ENCODE results near the gene COPS7B.
A peak's percentile ranks its signal among the peaks of the same experiment; 100 is the strongest.
"Not testable (repeated sequence)": the region's sequence is repeated elsewhere in the genome, so short reads cannot be mapped to it uniquely, and the experiment has no call there.

COPS7B gene

GRCh38 chr2:231786177-231786916 is at the start of gene COPS7B:
COPS7B (plus strand) TSS chr2:231786445; CDS start chr2:231788571, 2,126 bp downstream.
- peak; percentile 82 for DNase-seq (ENCODE audit: low spot score)

GRCh38 chr2:231737761-231738160 is 48.5 kb upstream of the COPS7B start:
- DNase-seq (ENCODE audit: low spot score) = no peak

DNA sequence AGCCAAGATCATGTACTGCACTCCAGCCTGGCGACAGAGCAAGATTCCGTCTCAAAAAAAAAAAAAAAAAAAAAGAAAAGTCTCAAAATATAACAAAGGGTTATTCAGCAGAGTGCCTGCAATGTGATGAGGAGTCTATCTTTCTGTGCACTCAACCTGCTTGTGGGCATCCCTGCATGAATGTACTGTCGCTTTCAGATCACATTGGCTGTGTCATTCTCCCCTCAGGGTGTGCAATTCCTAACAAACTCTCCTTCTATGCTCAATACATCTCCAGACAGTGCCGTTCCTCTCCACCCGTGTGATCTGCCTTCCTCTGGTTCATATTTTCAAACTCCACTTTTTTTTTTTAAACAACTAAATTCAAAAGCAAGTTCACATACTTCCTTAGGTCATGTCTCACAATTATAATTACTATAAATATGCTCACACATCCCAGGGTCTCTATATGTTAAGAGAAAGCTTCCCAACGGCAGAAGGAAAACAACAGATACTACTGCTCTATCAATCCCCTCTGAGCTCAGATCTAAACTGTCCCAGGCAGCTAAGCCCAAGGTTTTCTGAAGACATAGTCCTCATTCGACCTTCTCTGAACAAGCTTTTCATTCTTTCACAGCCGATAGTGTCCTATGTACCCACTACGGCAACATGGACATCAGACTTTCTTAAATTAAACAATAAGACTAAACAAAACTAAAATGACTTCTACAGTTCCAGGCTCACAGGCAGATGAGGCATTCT is 42.7 kb upstream of the COPS7B start:
- no peak for DNase-seq (ENCODE audit: low spot score)

DNA sequence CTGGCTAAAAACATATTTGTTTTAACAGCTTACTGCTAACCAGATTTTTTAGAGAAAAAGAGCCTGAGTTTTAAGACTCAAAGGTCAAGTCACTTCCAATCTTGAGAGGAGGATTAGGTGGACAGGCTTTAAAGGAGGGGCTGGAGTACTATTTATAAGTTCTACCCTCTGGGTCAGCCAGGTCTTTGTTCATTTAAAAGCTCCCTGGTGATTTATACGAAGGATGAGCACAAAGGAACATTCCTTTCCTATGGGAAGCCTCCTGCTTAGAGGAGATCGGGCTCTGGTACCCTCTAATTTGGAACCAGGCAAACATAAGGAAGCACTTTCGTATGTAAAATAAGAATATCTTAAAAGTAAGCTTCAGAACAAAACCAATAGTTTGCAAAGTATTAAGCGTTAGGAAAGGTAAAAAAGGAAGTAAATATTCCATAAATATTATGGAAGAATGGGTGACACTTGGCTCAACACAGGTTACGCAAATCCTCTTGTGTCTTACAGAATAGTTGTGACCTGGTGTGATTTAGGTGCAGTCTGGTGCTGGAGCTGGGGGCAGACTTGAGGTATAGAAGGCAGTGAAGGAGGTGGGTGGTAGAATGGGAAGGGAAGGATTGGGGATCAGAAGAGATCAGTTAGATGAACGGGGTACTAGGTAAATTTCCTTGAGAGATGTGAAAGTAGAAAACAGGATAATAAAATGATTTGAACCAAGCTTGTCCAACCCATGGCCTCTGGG is 40.8 kb upstream of the COPS7B start:
- no peak for DNase-seq (ENCODE audit: low spot score)

DNA sequence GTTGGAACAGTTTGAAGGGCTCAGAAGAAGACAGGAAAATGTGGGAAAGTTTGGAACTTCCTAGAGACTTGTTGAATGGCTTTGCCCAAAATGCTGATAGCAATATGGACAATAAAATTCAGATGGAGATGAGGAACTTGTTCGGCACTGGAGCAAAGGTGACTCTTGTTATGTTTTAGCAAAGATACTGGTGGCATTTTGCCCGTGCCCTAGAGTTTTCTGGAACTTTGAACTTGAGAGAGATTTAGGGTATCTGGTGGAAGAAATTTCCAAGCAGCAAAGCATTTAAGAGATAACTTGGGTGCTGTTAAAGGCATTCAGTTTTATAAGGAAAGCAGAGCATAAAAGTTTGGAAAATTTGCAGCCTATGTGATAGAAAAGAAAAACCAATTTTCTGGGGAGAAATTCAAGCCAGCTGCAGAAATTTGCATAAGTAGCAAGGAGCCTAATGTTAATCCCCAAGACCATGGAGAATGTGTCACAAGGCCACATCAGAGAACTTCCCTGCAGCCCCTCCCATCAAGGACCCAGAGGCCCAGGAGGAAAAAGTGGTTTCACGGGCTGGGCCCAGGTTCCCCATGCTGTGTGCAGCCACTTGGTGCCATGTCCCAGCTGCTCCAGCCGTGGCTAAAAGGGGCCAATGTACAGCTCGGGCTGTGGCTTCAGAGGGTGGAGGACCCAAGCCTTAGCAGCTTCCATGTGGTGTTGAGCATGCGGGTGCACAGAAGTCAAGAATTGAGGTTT is 37.9 kb upstream of the COPS7B start:
- not testable (repeated sequence) for DNase-seq (ENCODE audit: low spot score)

DNA sequence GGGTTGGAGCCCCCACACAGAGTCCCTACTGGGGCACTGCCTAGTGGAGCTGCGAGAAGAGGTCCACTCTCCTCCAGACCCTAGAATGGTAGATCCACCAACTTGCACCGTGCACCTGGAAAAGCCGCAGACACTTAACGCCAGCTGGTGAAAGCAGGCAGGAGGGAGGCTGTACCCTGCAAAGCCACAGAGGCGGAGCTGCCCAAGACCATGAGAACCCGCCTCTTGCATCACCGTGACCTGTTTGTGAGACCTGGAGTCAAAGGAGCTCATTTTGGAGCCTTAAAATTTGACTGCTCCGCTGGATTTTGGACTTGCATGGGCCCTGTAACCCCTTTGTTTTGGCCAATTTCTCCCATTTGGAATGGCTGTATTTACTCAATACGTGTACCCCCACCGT is 37.2 kb upstream of the COPS7B start:
- not testable (repeated sequence) for DNase-seq (ENCODE audit: low spot score)

DNA sequence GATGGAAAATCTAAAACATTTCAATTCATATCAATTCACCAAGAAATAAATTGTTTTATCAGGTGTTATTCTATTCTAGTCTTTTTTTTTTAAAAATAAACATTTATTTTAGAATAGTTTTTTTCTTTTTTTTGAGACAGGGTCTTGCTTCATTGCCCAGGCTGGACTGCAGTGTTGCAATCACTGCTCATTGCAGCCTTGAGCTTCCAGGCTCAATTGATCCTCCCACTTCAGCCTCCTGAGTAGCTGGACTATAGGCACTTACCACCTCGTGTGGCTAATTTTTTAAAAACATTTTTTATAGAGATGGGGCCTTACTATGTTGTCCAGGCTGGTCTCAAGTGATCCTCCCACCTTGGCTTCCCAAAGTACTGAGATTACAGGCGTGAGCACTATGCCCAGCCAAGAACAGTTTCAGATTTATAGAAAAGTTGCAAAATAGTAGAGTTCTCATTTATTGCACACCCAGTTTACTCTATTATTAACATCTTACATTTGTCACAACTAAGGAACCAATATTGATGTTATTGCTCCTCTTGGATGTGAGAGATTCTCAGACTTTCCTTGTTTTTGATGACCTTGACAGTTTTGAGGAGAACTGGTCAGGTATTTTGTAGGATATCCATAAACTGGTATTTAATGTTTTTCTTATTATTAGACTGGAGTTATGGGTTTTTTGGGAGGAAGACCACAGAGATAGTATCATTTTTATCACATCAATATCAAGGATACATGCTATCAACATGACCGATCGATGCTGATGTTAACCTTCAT is 35.0 kb upstream of the COPS7B start:
- DNase-seq (ENCODE audit: low spot score) = no peak

GRCh38 chr2:231752061-231752460 is 34.2 kb upstream of the COPS7B start:
- no peak for DNase-seq (ENCODE audit: low spot score)

DNA sequence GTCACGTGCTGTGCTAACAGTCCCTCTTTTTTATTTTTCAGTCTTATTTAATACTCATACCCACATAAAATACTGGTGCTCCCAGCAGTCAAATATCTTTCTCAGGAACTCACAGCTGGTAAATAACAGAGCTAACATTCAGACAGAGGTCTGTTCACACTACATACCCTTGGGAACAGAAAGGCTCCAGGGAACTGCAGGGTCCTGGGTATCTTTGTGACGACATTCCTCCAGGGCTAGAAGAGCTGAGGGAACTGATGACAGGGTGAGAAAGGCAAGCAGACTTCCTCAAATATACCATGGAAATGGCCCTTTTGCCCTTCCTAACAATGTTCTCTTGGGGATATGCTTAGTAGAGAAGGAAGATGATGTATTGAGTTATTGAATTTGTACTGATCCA is 24.5 kb upstream of the COPS7B start:
- DNase-seq (ENCODE audit: low spot score) = no peak

DNA sequence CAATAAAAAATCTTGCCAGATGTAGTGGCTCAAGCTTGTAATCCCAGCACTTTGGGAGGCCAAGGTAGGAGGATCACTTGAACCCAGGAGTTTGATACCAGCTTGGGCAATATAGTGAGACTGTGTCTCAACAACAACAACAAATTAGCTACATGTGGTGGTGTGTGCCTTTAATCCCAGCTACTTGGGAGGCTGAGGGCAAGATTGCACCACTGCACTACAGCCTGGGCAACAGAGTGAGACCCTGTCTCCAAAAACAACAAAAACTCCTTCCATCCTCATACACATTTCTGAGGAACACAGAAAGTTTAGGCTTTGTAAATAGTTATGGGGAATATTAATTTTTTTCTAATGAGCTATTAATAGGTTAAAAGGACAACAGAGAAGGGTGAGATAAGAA is 22.1 kb upstream of the COPS7B start:
- DNase-seq (ENCODE audit: low spot score) = no peak

GRCh38 chr2:231764760-231765159 is 21.5 kb upstream of the COPS7B start:
- no peak for DNase-seq (ENCODE audit: low spot score)

DNA sequence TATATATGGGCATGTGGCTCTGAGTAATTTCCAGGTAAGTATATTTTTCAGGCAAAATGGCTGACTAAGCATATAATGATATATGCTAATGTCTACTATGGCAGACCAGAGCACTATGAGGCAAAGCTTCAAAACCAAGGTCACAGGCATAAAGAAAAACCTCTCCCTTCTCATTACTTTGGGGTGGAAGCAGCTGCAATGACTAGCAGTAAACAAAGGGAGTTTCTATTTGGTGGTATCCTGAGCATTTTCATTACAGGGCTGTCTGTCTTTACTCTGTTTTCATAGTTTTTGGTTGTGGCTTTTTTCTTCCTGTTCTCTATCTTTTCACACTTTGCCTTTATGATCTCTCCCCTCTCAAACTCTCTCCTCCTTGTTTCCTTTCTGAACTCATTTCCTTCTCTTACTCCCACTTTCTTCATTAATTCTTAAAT is 20.7 kb upstream of the COPS7B start:
- DNase-seq (ENCODE audit: low spot score) = peak; percentile 13

DNA sequence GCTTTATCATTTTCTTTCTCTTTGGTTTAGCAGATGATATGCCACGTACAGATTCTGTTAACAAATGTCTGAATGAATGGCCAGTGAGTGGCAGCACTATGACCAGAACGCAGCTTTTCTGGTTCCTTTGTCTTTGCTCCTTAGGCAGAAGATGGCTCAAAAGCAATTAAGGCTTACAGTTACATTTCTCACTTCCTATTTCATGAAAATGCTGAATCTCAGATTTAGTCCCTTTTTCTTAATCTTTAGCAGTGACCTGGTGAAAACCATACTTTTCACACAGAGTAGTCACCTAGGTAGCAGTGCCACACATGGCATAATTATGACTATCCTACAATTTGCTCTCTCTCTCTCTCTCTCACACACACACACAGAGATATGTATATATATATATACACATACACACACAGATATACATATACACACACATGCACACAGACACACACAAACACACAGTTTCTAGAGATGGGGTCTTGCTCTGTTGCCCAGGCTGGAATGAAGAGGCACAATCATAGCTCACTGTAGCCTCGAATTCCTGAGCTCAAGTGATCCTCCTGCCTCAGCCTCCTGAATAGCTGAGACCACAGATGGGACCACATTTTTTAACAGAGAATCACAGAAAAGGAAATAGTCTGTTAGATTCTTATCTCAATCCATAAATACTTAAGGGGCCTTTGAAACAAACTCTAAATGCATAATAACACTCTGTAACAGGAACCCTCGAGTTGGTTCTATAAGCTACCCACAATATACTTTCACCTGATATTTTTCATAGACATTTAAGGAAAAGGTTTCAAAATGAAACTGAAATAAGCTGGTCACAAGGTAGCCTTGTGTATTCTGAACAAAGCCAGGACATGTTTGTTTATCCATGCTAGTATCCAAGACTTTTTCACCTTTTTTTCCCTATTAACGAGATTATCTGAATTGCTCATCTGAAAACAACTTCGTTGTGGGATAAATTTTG is 16.8 kb upstream of the COPS7B start:
- no peak for DNase-seq (ENCODE audit: low spot score)

DNA sequence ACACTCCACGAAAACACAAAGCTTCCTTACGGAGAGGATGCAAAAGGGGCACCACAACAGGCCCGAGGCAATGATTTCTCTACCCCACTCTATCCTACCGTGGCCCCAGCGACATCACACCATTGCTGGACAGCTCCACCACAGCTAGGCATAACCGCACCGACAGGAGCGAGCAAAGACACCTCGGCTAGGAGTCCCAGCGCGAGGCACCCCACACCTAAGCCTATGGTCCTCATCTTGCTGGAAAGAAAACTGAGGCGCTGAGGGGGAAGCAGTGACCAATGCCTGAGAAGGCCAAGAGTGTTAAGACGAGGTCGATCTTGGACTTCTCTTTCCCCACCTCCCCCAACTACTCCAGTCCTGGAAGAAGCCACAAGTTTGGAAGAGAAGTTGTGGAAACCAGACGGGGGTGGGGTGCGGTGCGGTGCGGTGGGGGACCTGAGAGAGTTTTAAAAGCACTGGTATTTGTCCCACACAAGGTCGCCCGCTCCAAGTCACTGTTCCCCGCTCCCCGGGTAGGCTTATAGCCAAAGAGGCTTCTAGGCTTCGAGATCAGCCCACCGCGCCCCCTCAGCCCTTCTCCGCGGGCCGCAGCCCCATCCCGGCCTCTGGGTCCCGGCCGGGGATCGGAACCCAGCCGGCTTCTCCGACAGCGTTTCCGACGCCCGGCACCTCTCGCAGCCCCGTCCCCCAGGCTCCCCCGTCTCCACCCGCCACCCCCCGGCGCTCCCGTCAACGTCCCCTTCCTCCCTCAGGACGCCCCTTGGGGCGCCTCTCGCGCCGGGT is 5.9 kb upstream of the COPS7B start:
- peak; percentile 16 for DNase-seq (ENCODE audit: low spot score)

- DNase-seq (ENCODE audit: low spot score) = peak; percentile 97
Measured at GRCh38 chr2:231780909-231781797, 5.1 kb upstream of the COPS7B start, which contains the start of gene PDE6D. PDE6D (minus strand) TSS chr2:231781282; CDS start chr2:231781114, 168 bp downstream.

GRCh38 chr2:231781798-231782726 is 4.2 kb upstream of the COPS7B start:
- peak; percentile 85 for DNase-seq (ENCODE audit: low spot score)

DNA sequence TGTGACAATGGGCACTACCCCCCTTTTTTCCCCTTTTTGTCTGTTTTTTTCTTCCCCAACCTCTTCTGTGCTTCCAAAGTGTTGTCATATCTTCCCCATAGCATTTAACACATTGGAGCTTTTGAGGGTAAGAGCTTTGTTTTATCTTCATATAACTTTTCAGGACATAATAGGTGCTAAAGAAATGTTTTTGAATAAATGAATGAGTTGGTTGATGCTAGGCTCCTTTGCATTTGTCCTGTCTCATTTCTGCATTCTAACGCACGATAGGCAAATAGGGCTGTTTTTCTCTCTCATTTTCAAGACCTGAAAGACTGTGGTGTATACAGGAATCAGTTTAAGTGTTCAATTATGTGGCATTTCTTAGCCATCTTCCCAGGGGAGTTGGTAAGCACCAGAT is 832 bp upstream of the COPS7B start:
- no peak for DNase-seq (ENCODE audit: low spot score)

Measured in NAMALWA (cell line).